Measurements from ENCODE around the gene GNB3. TPM values are rescaled to one million over a fixed set of nuclear protein-coding genes. Genes with fewer than 3 reads are reported as not detected.
"Not testable (repeated sequence)": the region's sequence is repeated elsewhere in the genome, so short reads cannot be mapped to it uniquely, and the experiment has no call there.

The GNB3 gene
- total and polyA plus RNA-seq, 5 experiments from 2014 or later = 3.8 to 5.6 TPM; not detected in 3

- Mint-ChIP-seq H3K27me3 (no peaks in the 10 kb centered on the region), H3K4me3 (peak overlapping the region; percentile 83 to 95 (median 88)), H3K9me3 (no peaks in the 10 kb centered on the region), H3K36me3 (peaks cover 4 to 45% (median 6%) of the 10 kb centered on the region in 3 donors), H3K27ac (peak overlapping the region; percentile 57 to 96 (median 88)), H3K4me1 (peaks cover 29 to 57% (median 45%) of the 10 kb centered on the region in 4 donors)
- ATAC-seq (peak in 1 of 2 donors; percentile 15), DNase-seq (peak in 1 of 10 donors; percentile 69)
- POLR2A ChIA-PET = interaction anchor here (0.6 to 7.2 kb wide), 19 partner anchors 8 to 242 kb away, joined by 3 to 119 read pairs (median 5); partner anchors contain the start of genes C12orf57, C1RL, CDCA3 and EMG1
These were observed 26.2 kb downstream of the GNB3 start for GRCh38 chr12:6866920-6867412.

DNA sequence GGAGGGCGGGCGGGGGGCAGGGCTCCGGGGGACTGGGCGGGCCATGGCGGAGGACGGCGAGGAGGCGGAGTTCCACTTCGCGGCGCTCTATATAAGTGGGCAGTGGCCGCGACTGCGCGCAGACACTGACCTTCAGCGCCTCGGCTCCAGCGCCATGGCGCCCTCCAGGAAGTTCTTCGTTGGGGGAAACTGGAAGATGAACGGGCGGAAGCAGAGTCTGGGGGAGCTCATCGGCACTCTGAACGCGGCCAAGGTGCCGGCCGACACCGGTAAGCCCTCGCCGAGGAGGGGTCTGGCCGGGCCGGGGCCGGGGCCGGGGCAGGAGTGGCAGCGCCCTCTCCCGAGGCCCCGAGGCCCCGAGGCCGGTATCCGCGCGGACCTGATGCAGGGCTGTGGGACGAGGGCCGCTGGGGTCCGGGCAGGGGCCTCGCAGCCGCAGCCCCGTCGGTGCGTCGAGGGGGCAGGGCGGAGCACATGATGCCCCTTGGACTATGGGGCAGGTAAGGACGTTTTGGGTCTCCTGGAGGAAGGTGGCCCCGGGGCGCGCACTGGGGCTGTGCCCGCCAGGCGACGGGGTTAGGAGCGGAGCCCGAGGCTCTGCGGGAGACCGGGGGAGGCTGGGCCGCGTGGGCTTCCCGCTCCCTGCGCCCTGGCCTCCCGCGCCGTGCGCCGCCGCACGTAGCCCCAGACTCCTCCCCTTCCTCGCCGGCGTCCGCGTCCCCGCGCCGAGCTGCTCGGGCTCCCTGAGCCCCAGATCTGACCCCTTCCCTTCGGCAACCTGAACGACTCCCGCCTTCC lies 26.9 kb downstream of the GNB3 start, which contains the start of gene TPI1:
Gene TPI1 (plus strand): TSS at position 119 of the 798 bp plus-strand sequence. CDS start 36 bp downstream, at position 155.
- ATAC-seq (peak; percentile 70 to 72), DNase-seq (peak in 9 of 10 donors; percentile 38 to 87 (median 60))
- H3K27me3 Mint-ChIP-seq = no peaks in the 10 kb centered on the region
- no peaks in the 10 kb centered on the region for H3K9me3 Mint-ChIP-seq
- peaks cover 33 to 62% (median 52%) of the 10 kb centered on the region in 4 donors for H3K4me1 Mint-ChIP-seq
- H3K4me3 Mint-ChIP-seq = peak within 1 kb of the TSS; percentile 84 to 95 (median 88)
- peaks cover 0 to 40% (median 2%) of the 10 kb centered on the region in 3 donors for H3K36me3 Mint-ChIP-seq
- H3K27ac Mint-ChIP-seq = peak within 1 kb of the TSS; percentile 84 to 96 (median 89)
- POLR2A ChIA-PET = interaction anchor here (0.6 to 7.2 kb wide), 21 partner anchors 9 to 241 kb away, joined by 3 to 119 read pairs (median 4); partner anchors contain the start of genes C12orf57, C1RL, CDCA3 and EMG1

DNA sequence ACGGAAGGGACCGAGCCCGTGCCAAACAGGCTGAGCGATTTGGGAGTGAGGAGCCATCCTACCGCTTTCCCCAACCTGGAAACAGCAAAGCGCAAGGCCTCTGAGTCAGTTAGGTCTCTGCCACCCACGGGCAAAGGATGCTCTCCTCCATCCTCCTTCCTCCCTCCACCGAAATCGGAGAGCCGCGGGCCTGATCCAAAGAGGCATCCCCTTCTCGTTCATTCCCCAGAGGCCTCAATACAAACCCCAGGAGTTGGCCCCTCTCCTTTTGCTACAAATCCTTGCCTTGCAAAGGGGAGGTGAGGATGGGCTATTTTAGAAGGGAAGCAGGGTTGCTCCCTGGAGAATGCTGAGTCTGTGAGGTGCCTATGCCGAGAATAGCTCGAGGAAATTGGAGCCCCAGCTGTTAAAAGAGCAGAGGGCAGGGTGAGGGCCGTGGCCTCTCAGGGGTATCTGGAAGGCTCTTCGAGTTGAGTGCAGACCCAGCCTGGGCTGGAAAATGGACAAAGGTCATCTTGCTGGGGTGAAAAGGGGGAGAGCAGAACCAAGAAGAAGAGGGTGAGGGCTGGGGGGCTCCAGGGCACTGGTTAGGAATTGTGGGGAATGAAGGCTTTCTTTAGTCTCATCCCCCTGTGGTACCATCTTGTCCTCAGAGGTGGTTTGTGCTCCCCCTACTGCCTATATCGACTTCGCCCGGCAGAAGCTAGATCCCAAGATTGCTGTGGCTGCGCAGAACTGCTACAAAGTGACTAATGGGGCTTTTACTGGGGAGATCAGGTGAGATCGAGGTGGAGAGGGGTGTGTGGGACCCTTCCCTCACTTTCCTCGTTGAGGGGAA lies 27.7 kb downstream of the GNB3 start:
- DNase-seq = peak in 2 of 10 donors; percentile 3 to 7
- Mint-ChIP-seq H3K27ac (peak overlapping the region; percentile 67 to 94 (median 87)), H3K27me3 (no peaks in the 10 kb centered on the region), H3K4me1 (peaks cover 35 to 62% (median 54%) of the 10 kb centered on the region in 4 donors), H3K4me3 (peak overlapping the region; percentile 84 to 92 (median 88)), H3K9me3 (no peaks in the 10 kb centered on the region), H3K36me3 (peaks cover 0 to 32% (median 2%) of the 10 kb centered on the region in 3 donors)
- POLR2A ChIA-PET = interaction anchor here (0.6 to 7.2 kb wide), 12 partner anchors 15 to 241 kb away, joined by 3 to 119 read pairs (median 8); partner anchors contain the start of genes C12orf57, C1RL, CDCA3 and RNU7-1
- no peak for ATAC-seq

GRCh38 chr12:6869049-6870021 lies 28.6 kb downstream of the GNB3 start:
- Mint-ChIP-seq H3K27ac (peak overlapping the region; percentile 67 to 92 (median 86)), H3K9me3 (no peaks in the 10 kb centered on the region), H3K27me3 (no peaks in the 10 kb centered on the region), H3K4me3 (peak overlapping the region; percentile 84 to 92 (median 88)), H3K4me1 (peaks cover 35 to 67% (median 60%) of the 10 kb centered on the region in 4 donors), H3K36me3 (peaks cover 0 to 29% (median under 1%) of the 10 kb centered on the region in 3 donors)
- POLR2A ChIA-PET = interaction anchor here (0.7 to 7.2 kb wide), 14 partner anchors 11 to 243 kb away, joined by 3 to 119 read pairs (median 4); partner anchors contain the start of genes C12orf57, C1RL, CDCA3 and ENO2
- DNase-seq (peak; percentile 67 to 91 (median 84)), ATAC-seq (peak; percentile 4 to 13)

DNA sequence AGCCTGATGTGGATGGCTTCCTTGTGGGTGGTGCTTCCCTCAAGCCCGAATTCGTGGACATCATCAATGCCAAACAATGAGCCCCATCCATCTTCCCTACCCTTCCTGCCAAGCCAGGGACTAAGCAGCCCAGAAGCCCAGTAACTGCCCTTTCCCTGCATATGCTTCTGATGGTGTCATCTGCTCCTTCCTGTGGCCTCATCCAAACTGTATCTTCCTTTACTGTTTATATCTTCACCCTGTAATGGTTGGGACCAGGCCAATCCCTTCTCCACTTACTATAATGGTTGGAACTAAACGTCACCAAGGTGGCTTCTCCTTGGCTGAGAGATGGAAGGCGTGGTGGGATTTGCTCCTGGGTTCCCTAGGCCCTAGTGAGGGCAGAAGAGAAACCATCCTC lies 29.6 kb downstream of the GNB3 start:
- H3K4me1 Mint-ChIP-seq = peaks cover 37 to 68% (median 60%) of the 10 kb centered on the region in 4 donors
- peak overlapping the region in 8 of 10 donors; percentile 28 to 72 (median 48) for H3K4me3 Mint-ChIP-seq
- ATAC-seq, H3K27me3 Mint-ChIP-seq, DNase-seq, H3K9me3 Mint-ChIP-seq: not testable (repeated sequence)
- H3K27ac Mint-ChIP-seq = peak overlapping the region in 5 of 10 donors; percentile 17 to 74 (median 63)
- peaks cover 0 to 21% (median 0%) of the 10 kb centered on the region in 3 donors for H3K36me3 Mint-ChIP-seq
- POLR2A ChIA-PET = interaction anchor here (0.7 to 4.8 kb wide), 9 partner anchors 11 to 90 kb away, joined by 3 to 74 read pairs (median 5); partner anchors contain the start of genes C12orf57, CDCA3, P3H3 and RNU7-1

DNA sequence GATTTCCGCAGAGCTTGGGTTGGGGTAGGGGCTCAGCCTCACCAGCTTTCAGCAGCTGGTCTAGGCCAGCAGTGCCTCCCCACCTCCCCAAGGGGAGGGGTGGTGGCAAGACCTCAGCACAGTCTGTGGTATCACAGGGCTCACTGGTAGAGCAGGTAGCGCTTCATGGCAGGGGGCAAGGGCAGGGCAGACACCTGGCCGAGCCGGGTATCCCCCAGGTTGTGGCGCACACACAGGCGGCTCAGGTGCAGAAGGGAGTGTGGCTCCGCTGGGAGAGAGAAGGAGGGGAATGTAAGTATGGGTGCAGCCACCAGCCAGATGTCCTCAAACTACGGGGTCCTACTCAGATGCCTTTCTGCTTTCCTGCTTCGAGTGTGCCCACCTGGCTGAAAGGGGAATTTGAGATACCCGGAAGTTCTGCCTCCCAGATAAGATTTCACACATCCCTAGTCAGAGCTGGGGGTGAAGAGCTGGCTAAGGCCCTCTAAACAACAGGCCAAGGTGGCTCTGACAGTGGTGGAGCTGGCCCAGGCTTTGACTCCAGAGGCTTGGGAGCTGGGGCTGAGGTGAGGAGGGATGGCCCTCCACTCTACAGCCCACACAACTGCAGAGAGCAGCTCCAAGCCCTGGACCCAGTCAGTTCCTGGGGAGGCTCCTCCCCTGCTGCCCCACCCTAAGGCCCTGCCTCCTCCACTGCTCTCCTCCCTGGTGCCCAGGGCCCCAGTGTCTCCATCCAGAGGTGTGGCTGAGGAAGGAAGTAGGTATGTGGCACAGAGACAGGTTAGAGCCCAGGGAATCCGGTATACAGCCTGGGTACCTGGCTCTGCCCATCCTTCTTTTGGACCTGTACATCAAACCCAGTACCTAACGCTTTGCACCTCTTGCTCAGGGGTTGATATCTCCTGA lies 30.6 kb downstream of the GNB3 start:
- peaks cover 37 to 65% (median 58%) of the 10 kb centered on the region in 4 donors for H3K4me1 Mint-ChIP-seq
- peak overlapping the region; percentile 84 to 97 (median 90) for H3K4me3 Mint-ChIP-seq
- DNase-seq (peak in 2 of 10 donors; percentile 6 to 61), ATAC-seq (no peak)
- POLR2A ChIA-PET = interaction anchor here (0.8 to 5.1 kb wide), 13 partner anchors 19 to 236 kb away, joined by 3 to 88 read pairs (median 27); partner anchors contain the start of genes C12orf57, CDCA3, ENO2 and P3H3
- peak overlapping the region; percentile 53 to 95 (median 90) for H3K27ac Mint-ChIP-seq
- H3K27me3 Mint-ChIP-seq = no peaks in the 10 kb centered on the region
- H3K9me3 Mint-ChIP-seq = no peaks in the 10 kb centered on the region
- H3K36me3 Mint-ChIP-seq = peaks cover 0 to 22% (median 0%) of the 10 kb centered on the region in 3 donors

- no peaks in the 10 kb centered on the region for H3K27me3 Mint-ChIP-seq
- H3K36me3 Mint-ChIP-seq = peaks cover 0 to 25% (median 0%) of the 10 kb centered on the region in 3 donors
- peak overlapping the region; percentile 57 to 95 (median 90) for H3K27ac Mint-ChIP-seq
- DNase-seq (peak; percentile 70 to 88 (median 84)), ATAC-seq (peak; percentile 43 to 48)
- H3K4me1 Mint-ChIP-seq = peaks cover 41 to 58% (median 54%) of the 10 kb centered on the region in 4 donors
- peak overlapping the region; percentile 84 to 97 (median 90) for H3K4me3 Mint-ChIP-seq
- POLR2A ChIA-PET = interaction anchor here (0.6 to 5.1 kb wide), 37 partner anchors 8 to 379 kb away, joined by 3 to 88 read pairs (median 7); partner anchors contain the start of genes C12orf57, CDCA3, COPS7A and ENO2
- H3K9me3 Mint-ChIP-seq = no peaks in the 10 kb centered on the region
These were observed 31.6 kb downstream of the GNB3 start for GRCh38 chr12:6872073-6873048.

DNA sequence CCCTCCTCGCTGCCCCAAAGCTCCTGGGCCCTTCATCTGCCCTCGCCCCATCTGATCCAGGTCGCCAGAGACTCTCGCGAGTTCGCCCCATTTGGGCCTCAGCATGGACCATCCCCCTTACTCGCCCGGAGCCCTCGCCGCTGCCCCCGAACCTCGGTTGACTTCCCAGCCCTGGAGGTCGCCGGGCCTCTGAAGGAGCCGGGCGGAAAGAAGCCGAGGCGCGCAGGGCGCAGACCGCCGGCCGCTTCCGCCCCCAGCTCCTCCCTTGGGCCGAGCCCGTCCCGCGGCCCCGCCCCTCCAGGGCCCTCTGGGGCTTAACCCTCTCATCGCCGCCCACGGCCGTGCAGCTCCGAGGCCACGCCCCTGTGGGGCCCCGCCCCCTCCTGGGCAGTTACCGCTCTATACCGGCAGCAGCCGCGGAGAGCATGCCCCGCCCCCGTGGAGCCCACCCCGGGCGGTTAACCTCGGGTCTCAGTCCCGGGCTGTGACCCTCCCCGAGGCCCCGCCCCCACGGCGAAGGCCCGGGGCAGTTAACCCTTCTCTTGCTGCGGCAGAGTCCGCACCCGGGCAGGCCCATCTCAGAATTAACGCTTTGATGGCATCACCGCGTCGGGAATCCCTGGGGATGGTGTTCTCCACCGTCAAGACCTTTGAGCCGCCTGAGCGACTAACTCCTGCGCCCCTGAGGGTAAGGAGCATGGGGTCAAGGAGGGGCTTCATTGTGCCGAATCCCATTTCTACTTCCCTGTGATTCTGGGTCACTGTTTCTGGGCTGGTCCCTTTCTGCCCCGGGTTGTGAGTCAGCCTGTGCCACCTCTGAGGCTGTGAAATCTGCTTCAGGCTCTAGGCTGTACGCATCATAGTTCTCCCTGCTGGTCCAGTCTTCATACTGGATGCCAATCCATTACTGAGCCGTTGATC lies 32.6 kb downstream of the GNB3 start, which contains the start of gene SPSB2:
Gene SPSB2 (minus strand): TSS at position 210 of the 921 bp plus-strand sequence. CDS start 402 bp downstream, outside the sequence.
- no peaks in the 10 kb centered on the region for H3K9me3 Mint-ChIP-seq
- peak within 1 kb of the TSS; percentile 84 to 97 (median 90) for H3K4me3 Mint-ChIP-seq
- peak within 1 kb of the TSS; percentile 80 to 95 (median 90) for H3K27ac Mint-ChIP-seq
- peak; percentile 95 to 100 (median 98) for DNase-seq
- POLR2A ChIA-PET = interaction anchor here (0.6 to 5.1 kb wide), 37 partner anchors 7 to 380 kb away, joined by 3 to 88 read pairs (median 7); partner anchors contain the start of genes C12orf57, CDCA3, COPS7A and ENO2
- no peaks in the 10 kb centered on the region for H3K27me3 Mint-ChIP-seq
- H3K36me3 Mint-ChIP-seq = peaks cover 0 to 26% (median 0%) of the 10 kb centered on the region in 3 donors
- peaks cover 37 to 53% (median 49%) of the 10 kb centered on the region in 4 donors for H3K4me1 Mint-ChIP-seq
- ATAC-seq = peak; percentile 77 to 90

Measured in naive thymus-derived CD8-positive, alpha-beta T cell (primary cell).